HG03103 (cell line): ENCODE data around the gene KDM6A.

Experiments
- ATAC-seq: cut with Tn5 transposase; IDR thresholded peaks from one replicate; pipeline ENCODE4 v1.9.1; 2021; ENCODE audit warnings: low read depth; ENCODE audit not compliant: unreplicated experiment

The KDM6A gene

DNA sequence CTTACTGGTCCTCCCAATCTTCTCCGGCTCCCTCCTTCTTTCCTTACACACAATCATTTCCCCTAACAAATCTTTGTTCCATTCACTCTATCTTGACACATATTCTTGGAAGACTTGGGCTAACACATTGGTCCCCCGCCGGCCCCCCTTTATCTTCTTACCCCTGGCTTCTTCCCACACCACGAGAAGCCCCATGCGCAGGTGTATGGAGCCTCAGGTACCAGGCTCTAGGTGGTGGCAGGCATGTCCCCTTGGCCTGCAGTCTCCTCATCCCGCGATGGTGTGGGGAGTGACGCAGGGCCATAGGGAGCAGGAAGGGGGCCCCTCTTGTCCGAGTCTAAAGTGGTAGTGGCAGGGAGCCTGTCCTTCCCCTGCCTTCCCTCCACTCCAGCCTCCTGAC is 277.8 kb downstream of the KDM6A start:
- ATAC-seq: no peak

DNA sequence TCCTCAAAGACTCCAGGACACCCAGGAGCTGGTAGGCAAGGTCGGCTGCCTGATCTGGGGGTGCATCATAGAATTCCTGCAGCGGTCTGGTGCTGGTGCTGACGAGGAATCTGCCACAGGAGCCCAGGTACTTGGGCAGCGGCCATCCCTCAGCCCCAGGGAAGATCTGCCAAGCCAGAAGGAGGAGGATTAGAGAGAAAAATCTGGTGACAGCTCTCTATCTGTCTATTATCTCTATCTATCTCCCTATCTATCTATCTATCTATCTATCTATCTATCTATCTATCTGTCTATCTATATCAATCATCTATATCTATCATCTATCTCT is 281.0 kb downstream of the KDM6A start:
- no peak for ATAC-seq

- no peak for ATAC-seq
Measured at GRCh38 chrX:45154462-45154861, 281.5 kb downstream of the KDM6A start.

GRCh38 chrX:45157647-45158046 is 284.7 kb downstream of the KDM6A start:
- no peak for ATAC-seq
